Non-pigmented ciliary epithelial cell (primary cell): ENCODE measurements around the gene FTO.
"Not testable (repeated sequence)": the region's sequence is repeated elsewhere in the genome, so short reads cannot be mapped to it uniquely, and the experiment has no call there.

Experiments
- DNase-seq: peaks from one replicate; pipeline ENCODE4 v3.0.0-alpha.2; 2010; ENCODE audit warnings: low read depth

FTO gene

GRCh38 chr16:53827741-53828140 is 123.8 kb downstream of the FTO start:
- DNase-seq = no peak

- DNase-seq = no peak
Measured at GRCh38 chr16:53829186-53829747, 125.3 kb downstream of the FTO start.

DNA sequence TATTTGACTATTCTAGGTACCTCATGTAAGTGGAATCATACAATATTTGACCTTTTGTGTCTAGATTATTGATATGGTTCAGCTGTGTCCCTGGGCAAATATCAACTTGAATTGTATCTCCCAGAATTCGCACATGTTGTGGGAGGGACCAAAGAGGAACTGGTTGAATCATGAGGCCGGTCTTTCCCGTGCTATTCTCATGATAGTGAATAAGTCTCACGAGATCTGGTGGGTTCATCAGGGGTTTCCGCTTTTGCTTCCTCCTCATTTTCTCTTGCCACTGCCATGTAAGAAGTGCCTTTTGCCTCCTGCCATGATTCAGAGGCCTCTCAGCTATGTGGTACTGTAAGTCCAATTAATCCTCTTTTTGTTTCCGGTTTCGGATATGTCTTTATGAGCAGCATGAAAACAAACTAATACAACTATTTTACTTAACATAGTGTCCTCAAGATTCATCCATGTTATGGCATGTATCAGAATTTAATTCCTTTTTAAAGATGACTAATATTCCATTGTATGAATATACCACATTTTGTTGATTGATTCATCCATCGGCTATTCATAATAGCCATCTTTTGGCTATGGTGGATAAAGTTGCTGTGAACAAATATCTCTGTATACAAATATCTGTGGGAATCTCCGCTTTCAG is 129.1 kb downstream of the FTO start:
- no peak for DNase-seq

- DNase-seq = no peak
Measured at GRCh38 chr16:53836142-53836541, 132.2 kb downstream of the FTO start.

- no peak for DNase-seq
Measured at GRCh38 chr16:53836680-53837079, 132.7 kb downstream of the FTO start.

DNA sequence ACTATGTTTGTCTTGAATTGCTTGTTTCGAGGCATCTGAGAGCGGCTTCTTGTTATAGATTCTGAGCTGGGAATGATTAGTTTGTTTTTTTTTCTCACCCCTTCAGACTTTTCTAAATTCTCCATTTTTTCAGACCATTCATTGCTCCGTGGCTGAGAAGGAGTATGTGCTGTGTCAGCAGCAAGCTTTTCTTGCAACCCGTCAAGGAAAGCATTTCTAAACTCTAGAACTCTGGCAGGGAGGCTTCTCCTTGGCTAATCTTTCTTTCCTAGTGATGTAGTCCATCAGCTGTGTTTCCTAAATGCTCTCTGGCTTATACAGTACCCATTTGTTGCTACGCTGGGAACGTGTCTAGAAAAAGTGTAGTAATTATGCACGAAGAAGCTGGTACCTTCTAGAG is 133.5 kb downstream of the FTO start:
- DNase-seq = no peak

DNA sequence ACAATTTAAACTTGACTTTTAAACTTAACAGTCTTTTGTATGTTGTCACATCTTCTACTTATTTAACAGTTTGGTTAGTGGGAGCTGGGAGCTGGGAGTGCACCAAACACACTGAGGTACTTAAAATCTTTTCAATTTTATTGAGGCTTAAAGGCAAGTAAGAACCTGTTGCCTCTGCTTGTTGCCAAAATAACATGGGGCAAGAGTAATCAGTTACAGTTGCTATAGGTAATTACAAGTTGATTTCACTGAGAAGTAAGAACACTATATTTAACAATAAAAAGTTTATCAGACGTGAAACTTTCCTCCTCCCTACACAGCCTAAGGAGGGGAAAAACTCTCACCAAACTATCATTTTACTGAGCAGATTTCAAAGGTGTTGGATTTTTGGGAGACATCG is 135.2 kb downstream of the FTO start:
- DNase-seq = no peak

DNA sequence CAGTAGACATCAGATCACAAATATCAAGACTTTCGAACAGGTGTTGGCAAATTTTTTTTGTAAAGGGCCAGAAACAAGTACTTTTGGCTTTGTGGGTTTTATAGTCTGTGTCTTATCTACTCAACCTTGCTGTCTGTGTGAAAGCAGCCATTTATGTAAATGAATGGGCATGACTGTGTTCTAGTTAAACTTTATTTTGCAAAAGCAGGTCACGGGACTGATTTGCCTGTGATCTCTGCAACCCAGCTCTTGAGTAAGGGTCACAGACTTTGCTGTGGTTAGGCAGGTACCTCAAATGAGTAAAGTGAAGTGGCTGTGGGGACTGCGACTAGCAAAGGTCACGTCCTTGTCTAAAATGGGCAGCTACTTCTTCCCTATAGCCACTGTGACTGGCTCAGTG is 136.5 kb downstream of the FTO start:
- no peak for DNase-seq

DNA sequence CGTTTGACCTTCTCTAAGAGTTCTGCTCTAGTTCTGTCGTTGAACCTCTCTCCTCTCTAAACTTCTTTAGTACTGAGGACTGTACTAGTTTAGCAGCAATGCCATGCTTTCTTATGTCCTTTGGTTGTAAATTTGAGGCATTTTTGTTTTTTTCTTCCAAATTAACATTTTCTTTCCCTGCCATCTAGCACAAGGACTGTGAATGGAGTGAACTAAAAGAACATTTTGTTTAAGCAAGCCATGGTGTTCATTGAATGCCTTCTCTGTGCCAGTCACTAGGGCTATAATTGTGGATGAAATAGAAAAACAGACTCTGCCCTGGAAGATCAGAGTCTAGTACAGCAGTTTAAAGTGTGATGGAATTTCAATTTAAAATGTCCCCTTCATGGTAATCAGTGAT is 137.9 kb downstream of the FTO start:
- DNase-seq = no peak

- DNase-seq = no peak
Measured at GRCh38 chr16:53843084-53843483, 139.1 kb downstream of the FTO start.

GRCh38 chr16:53844804-53845203 is 140.8 kb downstream of the FTO start:
- DNase-seq = no peak

- DNase-seq = not testable (repeated sequence)
Measured at GRCh38 chr16:53846549-53846948, 142.6 kb downstream of the FTO start.

- no peak for DNase-seq
Measured at GRCh38 chr16:53846971-53847370, 143.0 kb downstream of the FTO start.

DNA sequence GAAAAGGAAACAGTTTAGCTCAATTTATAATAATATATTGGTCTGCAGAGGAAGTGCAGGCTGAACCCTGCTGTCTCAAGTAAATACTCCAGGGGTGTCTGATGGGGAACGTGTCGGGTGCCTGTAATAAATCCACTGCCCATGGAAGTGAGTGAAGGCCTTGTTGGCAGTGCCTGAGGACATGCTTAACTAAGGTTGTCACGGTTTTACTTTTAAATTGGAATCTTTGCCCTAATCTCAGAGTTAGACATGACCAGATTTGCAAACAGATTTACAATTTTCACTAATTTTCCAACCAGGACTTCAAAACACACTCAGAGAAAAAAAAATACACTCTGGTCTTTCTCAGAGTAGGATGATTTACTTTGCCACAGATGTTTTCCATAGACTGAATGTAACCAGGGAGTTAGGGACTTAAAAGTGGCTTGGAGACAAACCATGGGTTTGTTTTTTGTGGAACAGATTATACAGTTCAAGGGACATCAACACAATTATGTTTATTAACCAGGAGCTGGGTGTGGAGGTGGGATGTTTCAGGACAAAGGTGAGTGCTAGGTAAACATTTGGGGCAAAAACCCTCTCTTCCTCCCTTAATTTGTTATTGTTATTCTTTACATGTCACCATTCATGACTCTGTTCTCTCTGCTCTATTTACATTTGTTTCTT is 144.5 kb downstream of the FTO start:
- DNase-seq = no peak

GRCh38 chr16:53848950-53849349 is 145.0 kb downstream of the FTO start:
- DNase-seq = no peak

DNA sequence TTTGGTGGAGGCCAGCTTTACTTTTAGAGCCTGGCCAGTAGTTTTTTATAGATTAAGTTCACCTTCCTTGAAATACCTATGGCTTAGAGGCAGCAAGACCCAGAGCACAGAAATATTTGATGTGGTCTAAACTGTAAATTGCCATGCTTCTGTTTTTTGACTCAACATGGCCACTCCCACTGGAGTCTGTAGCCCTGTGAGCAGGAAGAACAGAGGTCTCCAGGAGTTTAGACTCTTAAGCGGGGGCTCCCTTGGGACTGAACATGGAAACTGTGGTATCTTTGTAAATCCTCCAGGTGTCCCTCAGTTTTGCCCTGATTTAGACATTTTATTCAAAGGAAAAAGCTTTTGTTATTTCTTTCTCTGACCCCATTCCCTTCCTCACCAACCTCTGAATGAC is 145.6 kb downstream of the FTO start:
- DNase-seq = no peak

DNA sequence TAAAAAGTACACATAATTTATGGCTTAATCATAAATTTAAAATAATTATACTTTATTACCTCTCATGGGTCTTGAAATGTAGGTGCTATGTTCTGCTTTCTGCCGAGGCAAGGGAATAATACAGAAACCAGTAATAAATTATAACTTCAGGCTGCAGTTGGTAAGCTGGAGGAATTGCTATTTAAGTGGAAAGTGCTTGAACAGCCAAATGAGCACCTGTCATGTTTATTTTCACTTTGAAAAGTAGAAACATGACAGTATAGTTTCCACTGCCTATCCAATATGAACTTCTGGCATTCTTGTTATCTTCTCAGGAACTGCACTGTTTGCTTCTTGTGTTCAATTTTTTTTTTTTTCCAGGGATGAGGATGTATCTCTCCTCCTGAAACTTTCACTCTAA is 146.0 kb downstream of the FTO start:
- DNase-seq = no peak

DNA sequence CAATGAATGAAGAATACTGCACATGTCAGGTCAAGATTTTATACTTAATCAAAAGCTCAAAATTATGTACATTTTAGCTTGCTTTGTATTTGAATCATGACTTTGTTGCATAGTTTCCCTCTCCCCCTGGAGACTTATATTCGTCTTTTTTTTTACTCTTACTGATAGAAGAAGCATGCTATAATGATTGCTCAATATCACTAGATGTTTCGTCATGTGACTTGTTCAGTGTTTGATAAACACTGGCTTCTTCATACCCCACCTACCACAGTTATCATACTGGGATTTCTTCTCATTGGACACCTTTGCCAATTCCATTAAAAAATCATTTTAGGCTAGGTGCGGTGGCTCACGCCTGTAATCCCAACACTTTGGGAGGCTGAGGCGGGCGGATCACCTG is 148.7 kb downstream of the FTO start:
- no peak for DNase-seq

GRCh38 chr16:53855056-53855455 is 151.1 kb downstream of the FTO start:
- DNase-seq = no peak

GRCh38 chr16:53855511-53855910 is 151.6 kb downstream of the FTO start:
- DNase-seq = no peak

DNA sequence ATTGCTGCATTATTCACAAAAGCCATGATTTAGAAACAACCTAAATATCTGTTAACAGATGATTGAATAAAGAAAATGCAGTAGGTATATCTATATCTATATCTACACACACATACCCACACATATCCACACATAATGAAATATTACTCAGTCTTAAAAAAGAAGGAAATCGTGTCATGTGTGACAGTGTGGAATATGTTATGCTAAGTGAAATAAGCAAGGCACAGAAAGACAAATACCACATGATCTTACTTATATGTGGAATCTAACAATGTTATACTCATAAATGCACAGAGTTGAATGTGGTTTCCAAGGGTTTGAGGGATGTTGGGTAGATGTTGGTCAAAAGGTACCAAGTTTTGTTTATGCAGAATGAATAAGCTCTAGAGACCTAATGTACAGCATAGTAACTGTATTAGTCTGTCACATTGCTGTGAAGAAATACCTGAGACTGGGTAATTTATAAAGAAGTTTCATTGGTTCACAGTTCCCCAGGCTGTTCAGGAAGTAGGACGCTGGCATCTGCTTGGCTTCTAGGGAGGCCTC is 156.1 kb downstream of the FTO start:
- no peak for DNase-seq

- DNase-seq = no peak
Measured at GRCh38 chr16:53863861-53864260, 159.9 kb downstream of the FTO start.

DNA sequence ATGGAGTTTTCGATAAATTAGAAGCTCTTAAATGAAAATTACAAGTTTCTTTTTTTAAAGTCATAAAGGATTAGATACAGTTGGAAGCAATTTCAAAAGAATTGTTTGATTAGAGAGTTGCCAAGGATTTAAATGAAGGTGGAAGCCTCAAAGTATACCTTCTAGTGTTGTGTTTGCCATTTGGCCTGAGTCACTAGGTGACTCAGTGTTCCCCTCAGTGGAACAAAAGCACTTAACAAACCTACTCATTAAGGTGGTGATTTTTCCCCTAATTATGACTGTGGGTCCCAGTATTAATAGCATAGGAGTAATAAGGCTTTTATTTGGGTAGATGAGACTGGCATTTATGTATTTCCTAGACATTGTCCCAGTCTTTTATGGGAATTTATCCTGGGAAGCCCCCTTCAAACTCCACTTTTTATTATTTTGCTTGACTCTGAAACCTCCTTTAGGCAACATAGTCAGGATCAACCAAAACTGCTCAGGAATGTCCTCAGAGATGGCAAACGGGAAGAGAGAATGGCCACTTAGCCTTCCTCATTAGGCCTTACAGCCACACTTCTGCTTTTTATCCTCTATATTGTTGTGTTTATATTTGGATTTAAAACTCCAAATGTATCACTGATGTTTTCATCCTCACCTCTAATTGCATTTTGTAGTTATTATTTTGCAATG is 161.0 kb downstream of the FTO start:
- peak; percentile 5 for DNase-seq
